Transverse colon (tissue), 4 donors: ENCODE measurements around the gene GLIS1. TPM values are rescaled to one million over a fixed set of nuclear protein-coding genes. Genes with fewer than 3 reads are reported as not detected.

Experiments
- DNase-seq: peaks from one replicate; pipeline ENCODE4 v3.0.0-alpha.2; 2019
- H3K27ac ChIP-seq, 4 donors: fragments of 200-600 bp; sonication (generic); 2 replicates each; pipeline ENCODE4 v1.5.1; 2016 to 2018; ENCODE audit warnings: inconsistent platforms in 4 of 4
- H3K27me3 ChIP-seq: fragments of 200-600 bp; sonication (generic); 2 replicates; pipeline ENCODE4 v1.5.1; 2017; ENCODE audit warnings: inconsistent platforms
- H3K36me3 ChIP-seq, 4 donors: fragments of 200-600 bp; sonication (generic); 2 replicates each; pipeline ENCODE4 v1.5.1; 2017 to 2019; ENCODE audit warnings: inconsistent platforms in 4 of 4
- H3K4me1 ChIP-seq, 4 donors: fragments of 200-600 bp; sonication (generic); 2 replicates each; pipeline ENCODE4 v1.5.1; 2017 to 2020; ENCODE audit warnings: inconsistent platforms in 4 of 4
- H3K4me3 ChIP-seq, 4 donors: fragments of 200-600 bp; sonication (generic); 1 replicate in 1 of 4; 2 replicates in 3 of 4; pipeline versions ENCODE4 v1.5.1 to v1.6.1; 2017 to 2019; ENCODE audit warnings: inconsistent platforms in 4 of 4
- H3K9me3 ChIP-seq, 2 donors: fragments of 200-600 bp; sonication (generic); 2 replicates each; pipeline ENCODE4 v1.5.1; 2017 to 2019; ENCODE audit warnings: inconsistent platforms in 2 of 2
- CTCF ChIP-seq, 5 experiments: fragments of 200-600 bp in 3 of 5; fragments of 450-650 bp in 2 of 5; sonication (generic) in 3 of 5; IDR thresholded peaks; 1 replicate in 2 of 5; 2 replicates in 3 of 5; pipeline ENCODE4 v1.5.1; 2016 to 2017; ENCODE audit warnings: antibody characterized with exemption in 5 of 5, inconsistent platforms in 3 of 5, mild to moderate bottlenecking in 2 of 5, moderate library complexity in 1 of 5
- EP300 ChIP-seq: sonication (generic); formaldehyde crosslinking; IDR thresholded peaks from one replicate; pipeline ENCODE4 v1.6.1; 2017; ENCODE audit warnings: antibody characterized with exemption, low read depth
- POLR2A ChIP-seq: fragments of 450-650 bp; IDR thresholded peaks from one replicate; pipeline ENCODE4 v1.6.1; 2016; ENCODE audit warnings: antibody characterized with exemption, mild to moderate bottlenecking, moderate library complexity
- POLR2AphosphoS5 ChIP-seq, 3 donors: sonication (generic); formaldehyde crosslinking; IDR thresholded peaks; one replicate each; pipeline ENCODE4 v1.6.1; 2016; ENCODE audit warnings: antibody characterized with exemption in 3 of 3
- WGBS, 2 donors: methylation state at CpG; one replicate each; pipeline ENCODE4 v1.1.5; 2018; ENCODE audit warnings: low coverage in 1 of 2; 5-methylcytosine and 5-hydroxymethylcytosine counted together
- in situ Hi-C, 4 donors: fragments of 200-750 bp; cut with MboI; loops; one replicate each; pipeline versions ENCODE4 v1.15.0 to v1.15.1; 2017; ENCODE audit warnings: low sequenced_read_pairs in 3 of 4, low pct_ligation_motif_present in 1 of 4, low pct_unique_long_range_greater_than_20kb in 1 of 4
- intact Hi-C: fragments of 100-400 bp; cut with DNase I; formaldehyde crosslinking; loops from one replicate; pipeline ENCODE4 v1.15.1; 2023; ENCODE audit warnings: low total_unique reads
- total RNA-seq, 4 donors: library from RNA; depleted of rRNA; stranded (reverse); fragments of >200 nt; gene quantifications; one replicate each; pipeline ENCODE4 v1.1.0, GENCODE V29; 2016

Gene GLIS1
- total RNA-seq, 4 donors from 2014 or later, result 0.16 to 0.75 (median 0.27) TPM; not detected in 1

DNA sequence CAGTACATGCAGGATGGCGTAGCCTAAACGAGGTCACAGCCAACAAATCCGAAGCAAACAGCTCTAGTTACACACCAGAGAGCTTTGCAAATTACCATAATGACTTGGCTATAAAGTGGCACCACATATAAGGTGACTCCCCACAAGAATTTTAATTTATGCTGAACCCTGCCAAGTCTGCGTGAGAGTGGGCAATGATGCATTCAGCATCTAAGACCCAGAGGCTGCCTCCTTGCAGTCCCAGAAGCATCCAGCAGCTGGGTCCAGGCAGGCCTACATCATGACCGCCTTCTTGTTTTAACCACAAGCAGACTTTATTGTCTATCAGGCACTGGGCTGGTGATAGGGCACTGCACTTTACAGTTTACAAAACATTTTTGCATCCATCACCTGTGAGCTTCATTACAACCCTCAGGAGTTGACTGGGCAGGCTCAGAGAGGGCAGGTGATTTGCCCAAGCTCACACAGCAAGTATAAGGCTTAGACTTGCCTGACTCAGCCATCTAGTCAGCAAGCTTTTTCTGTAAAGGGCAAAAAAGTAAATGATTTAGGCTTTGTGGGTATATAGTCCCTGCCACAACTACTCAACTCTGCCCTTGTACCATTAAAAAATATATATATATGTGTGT lies 134.6 kb downstream of the GLIS1 start:
- in situ Hi-C loops (no loop called here), intact Hi-C loops (no loop called here)
- H3K27ac ChIP-seq, result no peak overlapping the region
- no peaks in the 10 kb centered on the region for H3K4me1 ChIP-seq
- H3K9me3 ChIP-seq, result no peaks in the 10 kb centered on the region
- H3K36me3 ChIP-seq, result no peaks in the 10 kb centered on the region
- no peak for DNase-seq
- 53 to 63% methylated on average over 3 to 5 of the region's 5 CpGs for WGBS, 2 donors
- no peak overlapping the region for H3K4me3 ChIP-seq
- no peaks in the 10 kb centered on the region for H3K27me3 ChIP-seq
- TF ChIP-seq POLR2AphosphoS5 (IDR thresholded peaks at IDR 0.05) (no peak), CTCF (IDR thresholded peaks at IDR 0.05) (no peak), POLR2A (no peak), EP300 (no peak)

GRCh38 chr1:53603431-53603830 lies 135.5 kb downstream of the GLIS1 start:
- H3K36me3 ChIP-seq, result no peaks in the 10 kb centered on the region
- no peak for DNase-seq
- TF ChIP-seq EP300 (no peak), POLR2AphosphoS5 (IDR thresholded peaks at IDR 0.05) (no peak), CTCF (IDR thresholded peaks at IDR 0.05) (no peak), POLR2A (no peak)
- H3K9me3 ChIP-seq, result no peaks in the 10 kb centered on the region
- no peaks in the 10 kb centered on the region for H3K27me3 ChIP-seq
- H3K4me3 ChIP-seq, result no peak overlapping the region
- 88% methylated on average over 6 of the region's 6 CpGs; no CpG with 5 or more reads in 1 of the 2 donors for WGBS, 2 donors
- no peaks in the 10 kb centered on the region for H3K4me1 ChIP-seq
- in situ Hi-C loops, result no loop called here
- intact Hi-C loops, result no loop called here
- H3K27ac ChIP-seq, result no peak overlapping the region

- WGBS, 2 donors, result 83 to 86% methylated on average over 6 to 21 of the region's 21 CpGs
- TF ChIP-seq EP300 (no peak), POLR2AphosphoS5 (IDR thresholded peaks at IDR 0.05) (no peak), CTCF (IDR thresholded peaks at IDR 0.05) (no peak), POLR2A (no peak)
- Histone ChIP-seq H3K36me3 (no peaks in the 10 kb centered on the region), H3K27ac (no peak overlapping the region), H3K27me3 (no peaks in the 10 kb centered on the region), H3K4me3 (no peak overlapping the region), H3K4me1 (no peaks in the 10 kb centered on the region), H3K9me3 (no peaks in the 10 kb centered on the region)
- in situ Hi-C loops (no loop called here), intact Hi-C loops (no loop called here)
- DNase-seq, result no peak
These were observed 136.8 kb downstream of the GLIS1 start for GRCh38 chr1:53601867-53602775.

GRCh38 chr1:53601031-53601745 lies 137.8 kb downstream of the GLIS1 start:
- H3K9me3 ChIP-seq, result no peaks in the 10 kb centered on the region
- in situ Hi-C loops (no loop called here), intact Hi-C loops (no loop called here)
- no peak overlapping the region for H3K4me3 ChIP-seq
- no peaks in the 10 kb centered on the region for H3K27me3 ChIP-seq
- WGBS, 2 donors, result 80 to 84% methylated on average over 6 to 11 of the region's 11 CpGs
- H3K27ac ChIP-seq, result no peak overlapping the region
- no peaks in the 10 kb centered on the region for H3K4me1 ChIP-seq
- TF ChIP-seq POLR2A (no peak), EP300 (no peak), CTCF (IDR thresholded peaks at IDR 0.05) (no peak), POLR2AphosphoS5 (IDR thresholded peaks at IDR 0.05) (no peak)
- DNase-seq, result no peak
- H3K36me3 ChIP-seq, result no peaks in the 10 kb centered on the region
